SHP77 treated with DMSO at 0.1 percent for 48 hours (cell line): ENCODE measurements around the gene HNRNPUL2.

Source experiments
- DNase-seq: peaks from one replicate; lab custom pipeline; 2025; lab: John Stamatoyannopoulos, UW

The HNRNPUL2 gene

DNA sequence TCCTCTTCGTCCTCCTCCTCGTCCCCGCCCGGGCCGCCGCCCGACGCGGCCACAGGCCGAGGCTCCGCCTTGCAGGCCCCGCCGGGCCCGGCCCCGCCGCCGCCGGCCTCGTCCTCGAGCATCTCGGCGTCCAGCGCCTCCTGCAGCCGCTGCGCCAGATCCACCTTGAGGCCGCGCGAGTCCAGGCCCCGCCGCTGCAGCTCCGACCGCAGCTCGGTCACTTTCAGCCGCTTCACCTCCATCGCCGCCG, 417 bp downstream of the HNRNPUL2 start:
- DNase-seq, result no peak

DNA sequence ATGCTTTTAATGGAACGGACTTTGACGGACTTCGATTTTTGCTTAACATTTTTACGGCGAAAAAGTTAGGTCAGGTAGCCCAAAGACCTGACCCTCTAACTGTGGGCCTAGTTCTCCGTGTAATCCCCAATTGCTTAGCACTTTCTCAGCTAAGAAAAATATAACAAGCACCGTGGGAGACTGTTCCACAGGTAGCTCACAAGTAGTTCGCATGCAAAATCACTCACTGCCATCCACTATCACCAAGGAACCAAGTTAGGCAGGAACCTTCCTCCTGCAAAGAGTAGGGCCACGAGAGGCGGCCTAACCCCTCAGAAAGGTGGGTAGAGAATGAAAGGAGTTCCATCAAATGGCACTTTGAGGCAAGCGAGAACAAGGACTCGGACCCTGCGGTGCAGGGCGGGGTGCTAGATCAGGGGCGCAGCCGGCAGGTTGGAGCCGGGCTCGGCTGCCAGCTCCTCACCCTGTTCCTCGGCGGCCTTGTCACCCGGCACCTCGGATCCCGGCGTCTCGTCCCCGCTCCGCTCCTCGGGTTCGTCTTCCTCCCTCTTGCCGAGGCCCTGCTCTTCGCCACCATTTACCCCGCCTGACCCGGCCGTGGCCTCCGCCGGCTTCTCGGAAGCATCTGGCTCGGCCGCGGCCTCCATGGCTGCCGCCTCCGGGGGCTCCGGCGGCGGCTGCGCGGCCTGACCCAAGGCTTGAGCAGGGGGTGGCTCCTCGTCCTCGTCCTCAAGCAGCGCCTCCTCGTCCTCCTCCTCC, 922 bp downstream of the HNRNPUL2 start:
- no peak for DNase-seq

DNA sequence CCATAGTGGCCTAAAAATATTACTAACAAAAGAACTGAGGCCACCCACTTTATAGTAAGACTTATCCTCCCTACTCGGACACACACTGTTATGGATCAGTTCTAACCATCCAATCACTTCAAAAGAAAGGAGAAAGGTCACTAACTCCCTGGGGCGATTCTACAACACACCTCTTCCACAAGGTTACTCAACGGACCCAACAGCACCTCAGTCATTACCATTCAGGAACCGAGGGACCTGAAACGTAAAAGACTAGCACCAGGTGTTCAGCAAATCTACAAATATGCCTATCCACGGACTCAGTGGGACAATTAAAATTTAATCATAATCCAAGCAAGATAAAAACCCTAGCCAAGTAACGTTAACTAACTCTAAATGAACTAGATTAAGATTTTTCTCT, 1.6 kb downstream of the HNRNPUL2 start:
- DNase-seq, result no peak

DNA sequence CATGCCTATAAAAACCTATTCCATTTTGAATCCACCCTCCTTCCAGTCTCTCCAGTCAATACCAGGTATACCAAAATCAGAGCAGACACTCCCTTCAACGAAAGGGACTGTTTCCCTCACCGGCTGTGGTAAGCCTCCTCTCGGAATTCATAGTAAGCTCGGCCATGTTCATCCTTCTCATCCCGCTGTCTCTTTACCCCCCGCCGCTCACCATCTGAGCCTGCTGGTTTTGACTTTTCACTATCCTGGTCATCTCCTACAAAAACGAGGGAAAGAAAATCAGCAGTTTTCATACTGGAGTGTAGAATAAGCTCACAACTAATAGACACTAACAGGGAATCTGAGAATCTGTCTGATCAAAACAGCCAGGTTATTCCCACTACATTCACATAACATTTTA, 3.1 kb downstream of the HNRNPUL2 start:
- no peak for DNase-seq

DNA sequence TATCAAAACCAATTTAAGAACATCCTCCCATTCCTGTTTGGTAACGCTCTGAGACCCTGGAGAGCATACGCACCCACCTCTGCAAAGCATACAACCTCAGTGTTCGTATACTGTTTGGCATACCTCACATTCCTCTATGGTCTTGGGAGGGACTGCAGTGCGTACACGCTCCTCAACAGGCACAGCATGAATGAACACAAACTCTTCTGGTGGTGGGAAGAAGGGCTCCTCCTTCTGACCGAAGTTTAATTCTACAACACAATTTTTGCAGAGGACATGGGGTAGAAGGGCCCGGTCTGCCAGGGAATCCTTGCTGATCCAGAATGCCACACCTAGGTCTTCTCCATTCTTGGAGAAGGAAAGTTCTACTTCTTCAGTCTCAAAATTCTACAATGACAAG, 5.3 kb downstream of the HNRNPUL2 start:
- no peak for DNase-seq

DNA sequence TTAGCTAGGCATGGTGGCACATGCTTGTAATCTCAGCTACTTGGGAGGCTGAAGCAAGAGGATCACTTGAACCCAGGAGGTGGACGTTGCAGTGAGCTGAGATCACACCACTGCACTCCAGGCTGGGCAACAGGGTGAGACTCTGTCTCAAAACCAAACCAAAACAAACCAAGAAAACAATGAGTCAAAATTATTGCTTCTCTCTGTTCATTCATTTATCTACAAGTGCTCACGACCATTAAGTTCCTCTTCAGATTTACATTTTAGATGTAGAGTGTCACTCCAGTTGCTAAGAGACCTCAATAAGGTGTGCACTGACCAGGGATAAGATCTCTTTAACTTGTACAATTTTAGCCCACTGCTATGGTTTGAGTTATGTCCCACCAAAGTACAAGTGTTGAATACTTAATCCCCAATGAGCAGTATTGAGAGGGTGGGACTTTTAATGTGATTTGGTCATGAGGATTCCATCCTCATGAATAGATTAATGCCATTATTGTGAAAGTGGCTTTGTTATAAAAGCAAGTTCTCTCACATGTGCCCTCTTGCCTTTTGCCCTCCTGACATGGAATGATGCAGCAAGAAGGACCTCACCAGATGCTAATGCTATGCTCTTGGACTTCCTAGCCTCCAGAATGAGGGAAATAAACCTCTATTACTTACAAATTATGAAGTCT, 7.8 kb downstream of the HNRNPUL2 start:
- DNase-seq, result no peak

DNA sequence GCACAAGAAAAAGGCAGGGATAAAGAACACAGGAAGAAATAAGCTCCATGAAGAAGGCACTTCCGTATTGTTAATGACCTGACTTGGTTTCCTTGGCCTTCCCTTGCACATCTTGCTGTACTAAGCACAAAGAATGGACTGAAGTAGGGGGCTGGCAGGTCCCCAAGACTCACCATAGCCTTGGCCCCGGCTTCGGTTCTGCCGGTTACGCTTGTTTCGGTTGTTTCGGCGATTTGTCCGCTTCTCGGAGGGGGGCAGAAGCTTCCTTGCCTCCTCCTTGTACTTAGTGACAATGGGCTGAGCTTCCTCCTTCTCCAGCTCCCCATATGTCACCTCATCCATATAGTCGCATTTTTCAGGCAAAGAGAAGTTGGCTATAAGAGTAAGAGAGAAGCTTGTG, 10.4 kb downstream of the HNRNPUL2 start:
- no peak for DNase-seq

DNA sequence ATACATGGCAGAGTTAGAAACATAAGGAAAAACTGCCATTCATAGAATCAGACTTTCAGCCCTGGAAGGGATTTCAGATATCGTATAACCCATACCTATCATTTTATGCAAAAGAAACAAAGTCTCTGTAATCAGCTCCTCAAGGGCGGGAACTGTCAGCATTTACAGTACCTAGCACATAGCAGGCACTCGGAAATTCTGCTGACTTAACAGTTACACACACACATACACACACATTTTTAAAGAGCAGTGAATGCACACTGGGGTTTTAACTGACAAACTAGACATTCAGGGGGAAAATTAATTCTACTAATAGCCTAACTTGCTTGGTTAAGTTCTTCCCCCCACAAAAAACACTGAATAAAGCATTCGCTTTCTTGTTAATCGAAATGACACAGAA, 11.1 kb downstream of the HNRNPUL2 start:
- DNase-seq, result no peak

DNA sequence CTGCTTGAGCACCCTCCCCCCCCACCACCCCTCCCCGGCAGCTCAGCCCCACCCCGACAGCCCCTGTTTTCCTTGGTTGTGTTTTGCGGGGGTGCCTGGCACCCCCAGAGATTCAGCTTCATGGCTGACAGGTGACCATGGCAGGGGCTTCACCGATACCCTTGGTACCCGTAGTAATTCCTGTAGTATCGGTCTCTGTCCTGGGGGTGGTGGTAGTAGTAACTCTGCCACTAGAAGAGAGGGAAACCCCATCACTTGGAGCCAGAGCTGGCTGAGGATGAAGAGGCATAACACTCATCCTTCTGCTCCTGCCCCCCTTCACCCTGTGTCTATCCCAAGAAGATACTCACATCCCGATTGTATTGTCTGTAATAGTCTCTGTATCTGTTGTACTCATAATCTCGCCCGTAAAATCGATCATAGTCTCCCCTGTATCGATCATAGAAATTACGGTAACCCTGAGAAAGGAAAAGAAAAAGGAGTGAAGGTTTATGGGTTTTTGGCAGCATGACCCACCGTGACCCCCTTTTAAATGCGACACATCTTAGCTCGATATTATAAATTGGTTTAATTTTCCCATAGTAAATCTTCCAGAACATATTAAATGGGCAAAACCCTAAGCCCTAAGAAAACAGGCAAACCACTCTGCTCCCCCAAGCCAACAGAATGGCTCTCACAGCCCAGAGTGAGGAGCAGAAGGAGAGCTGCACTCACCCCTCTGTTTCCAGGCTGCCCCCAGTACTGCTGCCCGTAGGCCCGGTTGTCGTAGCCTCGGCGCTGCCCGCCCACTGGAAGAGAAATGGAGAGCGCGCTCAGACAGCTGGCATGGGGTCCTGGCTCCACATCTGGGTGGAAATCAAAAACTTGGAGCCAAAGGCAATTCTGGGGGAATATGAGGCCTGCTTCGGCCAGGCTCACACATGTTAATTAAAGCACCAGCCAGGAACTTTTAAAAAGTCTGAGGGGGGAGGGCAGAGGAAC, 11.8 kb downstream of the HNRNPUL2 start:
- no peak for DNase-seq

DNA sequence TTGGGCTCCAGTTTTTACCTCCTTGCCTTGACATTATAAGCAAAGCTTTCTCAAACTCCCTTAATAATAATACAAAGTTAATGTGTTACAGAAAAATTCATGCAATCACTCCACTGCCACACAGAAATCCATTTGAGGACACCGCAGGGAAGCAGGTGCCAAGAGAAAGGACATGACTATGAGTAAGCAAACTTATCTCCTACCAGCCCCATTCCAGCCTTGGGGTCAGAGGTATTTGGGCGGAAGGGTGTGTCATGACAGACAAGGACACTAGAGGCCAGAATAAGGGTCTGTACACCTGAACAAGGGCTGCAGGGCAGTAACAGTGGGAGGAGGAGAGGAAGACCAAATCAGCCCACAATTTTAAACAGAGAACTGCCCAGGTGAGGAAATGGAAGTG, 13.9 kb downstream of the HNRNPUL2 start:
- no peak for DNase-seq

DNA sequence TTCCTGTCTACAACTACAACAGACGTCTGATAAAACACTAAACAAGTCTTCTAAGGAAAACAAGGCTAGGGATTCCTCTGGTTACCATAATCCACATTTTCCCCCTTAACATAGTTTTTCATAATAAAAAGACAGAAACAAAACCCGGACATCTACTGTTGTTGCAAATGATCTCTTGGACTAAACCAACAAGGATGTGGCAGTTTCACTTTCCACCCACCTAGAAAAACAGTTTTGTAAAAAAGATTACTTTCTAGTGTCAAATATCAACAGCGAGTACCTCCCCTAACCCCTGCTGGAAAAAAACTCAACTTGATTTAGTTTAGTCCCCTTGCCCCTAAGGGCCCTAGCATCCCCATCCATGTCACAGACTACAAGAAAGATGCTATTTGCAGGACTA, 14.4 kb downstream of the HNRNPUL2 start:
- no peak for DNase-seq

DNA sequence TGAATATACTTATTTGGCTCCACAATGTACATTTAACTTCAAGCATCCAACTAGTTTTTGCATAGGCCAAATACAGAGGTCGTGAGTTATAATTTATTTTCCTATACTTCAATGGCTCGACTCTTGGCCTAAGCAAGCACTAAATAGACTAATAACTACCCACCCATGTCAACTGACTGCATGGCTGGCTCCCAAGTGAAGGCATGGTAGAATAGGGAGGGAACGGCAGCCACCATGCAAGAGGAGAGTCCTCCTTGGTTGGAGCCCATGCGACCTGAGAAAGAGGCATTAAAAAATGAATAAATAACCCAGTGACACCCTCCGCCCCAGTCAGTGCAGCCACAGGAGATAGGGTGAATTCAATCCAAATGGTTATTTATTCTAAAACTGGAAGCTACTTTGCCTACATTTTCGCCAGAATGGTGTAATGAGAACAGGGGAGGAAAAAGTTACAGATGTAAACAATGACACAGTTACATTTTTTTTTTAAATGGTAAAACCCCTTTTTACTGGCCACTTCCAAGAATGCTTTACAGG, 14.9 kb downstream of the HNRNPUL2 start:
- no peak for DNase-seq

DNA sequence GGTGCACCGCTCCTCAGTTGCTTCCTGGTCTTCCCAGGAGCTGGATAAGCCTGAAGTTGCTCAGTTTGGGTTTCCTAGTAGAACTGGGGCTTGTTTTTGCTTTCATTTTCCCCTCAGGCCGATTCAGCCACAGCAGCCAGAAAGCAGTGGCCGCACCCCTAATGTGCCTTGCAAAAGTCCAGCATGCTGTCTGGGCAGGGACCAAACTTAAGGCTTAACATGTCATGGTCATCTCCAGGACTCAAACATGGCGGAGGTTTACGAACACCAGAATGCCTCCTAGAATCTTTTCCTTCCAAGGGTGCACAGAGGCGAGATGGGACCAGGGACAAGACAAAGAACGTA, 17.3 kb downstream of the HNRNPUL2 start:
- DNase-seq, result no peak

DNA sequence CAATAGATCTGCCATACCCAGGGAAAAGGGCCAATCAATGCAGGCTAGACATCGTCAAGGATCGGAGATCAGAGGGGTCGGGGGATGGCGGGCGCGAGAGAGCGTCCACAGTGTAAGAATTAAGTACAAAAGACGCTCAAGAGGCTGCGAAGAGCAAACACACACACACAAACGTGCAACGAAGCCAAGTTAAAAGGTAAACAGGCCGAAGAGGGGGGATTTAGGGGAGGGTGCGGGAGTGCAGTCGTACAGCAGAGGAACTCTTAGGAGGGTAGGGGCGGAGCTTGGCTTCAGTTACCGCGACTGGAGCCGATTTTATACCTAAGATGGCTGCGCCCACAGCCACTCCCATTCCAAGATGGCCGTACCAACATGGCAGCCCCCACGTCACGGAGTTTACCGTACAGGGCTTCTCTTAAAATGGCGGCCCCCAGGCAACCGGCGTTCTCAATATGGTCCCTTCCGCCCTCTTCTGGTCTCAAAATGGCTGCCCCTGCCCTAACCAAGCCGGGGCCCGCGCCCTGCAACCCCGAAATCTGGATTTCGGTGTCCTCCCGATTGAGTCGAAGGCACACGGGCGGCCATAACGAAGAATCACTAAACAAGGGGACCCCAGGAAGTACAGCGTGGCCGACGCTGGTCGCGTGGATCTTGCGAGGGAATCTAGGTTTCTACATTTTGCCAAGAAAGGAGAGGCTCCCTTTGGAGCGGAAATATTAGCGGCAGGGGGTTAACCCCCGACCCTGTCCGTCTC, 17.8 kb downstream of the HNRNPUL2 start:
- DNase-seq, result peak; percentile 92

DNA sequence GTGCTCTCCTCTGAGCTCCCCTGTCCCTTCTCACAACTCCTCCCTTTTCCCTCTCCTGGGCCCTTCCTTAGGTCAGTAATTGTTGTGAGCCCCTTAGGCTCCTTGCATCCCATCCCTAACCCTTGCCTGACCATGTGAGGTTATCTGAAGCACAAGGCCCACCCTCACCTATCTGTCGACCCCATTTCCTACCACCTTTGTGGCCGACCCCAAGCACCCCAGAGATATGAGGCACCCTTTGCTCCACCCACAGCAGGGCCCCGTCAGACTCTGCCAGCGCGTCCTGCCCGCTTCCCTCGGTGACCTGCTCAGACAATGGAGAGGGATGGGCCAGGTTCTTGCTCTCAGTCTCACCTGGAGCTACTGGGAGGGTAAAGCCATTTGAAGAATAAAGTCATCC, 18.5 kb downstream of the HNRNPUL2 start:
- DNase-seq, result no peak

DNA sequence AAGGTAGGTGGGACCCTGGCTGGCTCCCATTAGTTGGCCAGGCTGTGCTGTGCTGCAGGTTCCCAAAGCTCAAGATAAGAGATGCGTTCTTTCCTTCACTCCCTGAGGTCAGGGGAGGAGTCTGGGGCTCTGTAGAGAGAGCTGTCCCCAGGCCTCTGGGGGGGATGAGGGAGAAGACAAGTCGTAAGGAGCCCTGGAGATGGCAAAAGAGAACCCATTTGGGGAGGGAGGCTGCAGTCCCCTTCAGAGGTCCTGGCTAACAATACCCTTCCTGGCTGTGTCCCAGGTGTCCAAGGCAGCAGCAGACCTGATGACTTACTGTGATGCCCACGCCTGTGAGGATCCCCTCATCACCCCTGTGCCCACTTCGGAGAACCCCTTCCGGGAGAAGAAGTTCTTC, 18.9 kb downstream of the HNRNPUL2 start:
- DNase-seq, result no peak

DNA sequence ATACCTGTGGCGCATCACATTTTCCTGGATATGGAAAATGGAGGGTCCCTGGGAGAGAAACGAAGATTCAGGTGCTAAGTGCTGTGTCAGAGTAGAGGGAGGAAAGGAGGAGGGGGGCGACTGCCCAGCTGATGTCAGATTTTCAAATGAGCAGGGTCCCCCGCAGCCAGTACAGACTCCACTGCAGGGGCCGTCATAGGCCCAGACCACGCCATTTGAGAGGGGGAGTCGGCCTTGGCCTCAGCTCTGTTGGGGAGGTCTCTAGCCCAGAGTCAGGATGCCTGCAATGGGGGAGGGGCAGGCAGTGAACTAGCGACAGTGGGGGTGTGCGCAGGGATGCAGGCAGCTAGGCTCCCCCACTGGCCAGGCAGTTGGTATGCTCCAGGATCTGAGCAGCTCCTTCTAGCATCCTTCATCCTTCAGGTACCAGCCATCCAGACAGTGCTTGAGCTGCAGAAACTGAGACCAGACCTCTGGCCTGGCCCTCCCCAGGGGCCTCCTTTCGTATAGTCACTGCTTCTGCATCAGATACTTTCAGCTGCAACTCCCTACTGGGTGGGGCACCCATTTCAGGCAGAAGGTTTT, 19.9 kb downstream of the HNRNPUL2 start, which contains the start of the genes BSCL2 and GNG3:
Gene BSCL2 (minus strand): TSS at position 148 of the 585 bp plus-strand sequence. CDS start 229 bp downstream, outside the sequence.
Gene GNG3 (plus strand): TSS at position 400 of the 585 bp plus-strand sequence. CDS start 620 bp downstream, outside the sequence.
- DNase-seq, result peak; percentile 56

DNA sequence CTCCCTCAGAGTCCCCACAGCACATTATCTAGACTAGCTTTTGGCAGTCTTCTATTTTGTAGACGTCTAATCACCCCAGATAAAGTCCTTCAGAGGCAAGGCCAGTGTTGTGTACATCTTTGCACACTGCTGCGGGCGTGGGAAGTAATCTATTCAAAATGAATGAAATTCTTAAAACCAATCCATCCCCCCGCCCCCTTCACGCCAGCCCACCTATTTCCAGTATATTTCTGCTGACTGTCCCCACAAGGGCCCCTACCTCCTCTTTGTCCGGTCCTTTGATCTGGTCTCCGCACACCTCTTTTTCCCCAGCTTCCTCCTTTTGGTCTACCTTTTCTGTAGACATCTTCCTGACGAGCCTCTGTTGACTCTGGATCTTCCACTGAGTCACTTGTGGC, 20.4 kb downstream of the HNRNPUL2 start:
- DNase-seq, result no peak

DNA sequence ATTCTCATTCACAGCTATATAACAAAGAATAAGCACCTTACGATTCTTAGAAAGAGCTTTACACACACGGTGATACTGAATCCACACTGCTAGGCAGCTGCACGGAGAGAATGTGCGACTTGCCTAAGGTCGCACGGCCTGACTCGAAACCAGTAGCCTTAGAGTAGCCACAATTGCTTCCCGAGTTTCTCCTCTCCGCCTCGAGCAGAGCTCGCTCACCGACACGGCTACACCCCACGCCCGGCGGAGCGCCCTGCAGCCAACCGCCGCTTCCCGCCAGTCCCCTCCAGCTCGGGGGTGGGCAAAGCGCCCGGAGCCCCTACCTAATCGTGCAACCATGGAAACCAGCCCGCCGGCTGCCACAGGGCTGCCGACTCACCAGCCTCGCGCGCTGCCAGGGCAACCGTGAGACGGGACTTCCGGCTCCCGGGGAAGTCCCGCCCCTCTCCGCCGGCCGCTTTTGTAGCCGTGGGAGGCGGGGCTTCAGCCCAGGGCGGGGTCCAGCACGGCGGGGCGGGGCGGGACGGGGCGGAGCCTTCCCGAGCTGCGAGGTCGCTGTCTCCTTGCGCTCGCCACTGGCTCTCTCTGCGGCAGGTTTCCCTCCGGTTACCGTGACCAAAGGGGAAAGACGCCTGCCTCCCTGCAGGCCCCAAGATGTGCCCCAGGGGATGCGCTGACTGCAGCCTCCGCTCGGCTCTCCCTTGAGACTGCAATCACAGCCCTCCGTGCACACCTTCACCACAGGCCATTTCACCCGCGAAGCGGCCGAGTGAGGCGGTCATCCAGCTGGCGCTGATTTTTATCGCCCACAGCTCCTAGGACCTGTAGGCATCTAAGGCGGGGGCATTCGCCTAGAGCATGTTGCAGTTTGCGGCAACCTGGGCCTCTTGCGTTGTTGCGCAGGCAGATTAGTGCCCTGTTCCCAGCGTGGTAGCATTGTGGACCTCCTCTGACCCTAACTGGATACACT, 21.1 kb downstream of the HNRNPUL2 start:
- peak; percentile 76 for DNase-seq

DNA sequence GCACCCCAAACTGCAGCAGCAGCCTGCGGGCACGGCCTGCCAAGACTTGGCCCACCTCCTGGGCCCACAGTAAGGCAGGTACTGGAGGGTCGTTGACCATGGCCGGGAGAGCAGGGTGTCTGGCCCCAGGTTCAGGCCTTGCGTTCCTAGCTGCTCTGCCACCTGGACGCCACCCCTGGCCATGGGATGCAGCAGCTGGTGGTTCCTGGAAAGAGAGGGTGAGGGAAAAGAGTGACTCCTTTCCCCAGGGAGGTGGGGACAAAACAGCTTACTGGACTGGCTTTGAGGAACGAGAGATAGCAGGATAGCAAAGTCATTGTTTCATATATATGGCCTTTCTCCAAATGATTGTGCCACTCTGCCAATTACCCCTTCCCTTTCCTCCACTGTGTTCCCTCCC, 21.8 kb downstream of the HNRNPUL2 start:
- DNase-seq, result peak; percentile 9
